ENCODE data around the gene CABCOCO1.

Gene CABCOCO1

DNA sequence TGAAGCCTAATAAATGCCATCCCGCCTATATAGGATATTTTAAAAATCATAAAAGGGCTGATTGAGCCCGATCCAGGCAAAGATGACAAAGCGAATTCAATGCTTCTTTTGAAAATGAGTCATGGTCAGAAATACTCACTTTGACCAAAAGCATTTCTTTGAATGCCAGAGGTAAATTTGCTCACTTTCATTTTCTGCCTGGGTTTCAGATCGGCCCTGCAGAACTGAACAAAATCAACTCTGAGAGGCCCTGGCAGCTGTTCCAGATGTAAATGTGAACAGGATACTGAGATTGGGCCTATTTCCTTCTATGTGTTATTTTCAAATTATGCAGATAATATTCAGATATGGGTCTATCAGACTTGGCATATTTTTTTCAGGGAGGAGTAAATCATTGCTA, 124.0 kb downstream of the CABCOCO1 start:
- no peak for DNase-seq (ENCODE audit: low spot score)

DNA sequence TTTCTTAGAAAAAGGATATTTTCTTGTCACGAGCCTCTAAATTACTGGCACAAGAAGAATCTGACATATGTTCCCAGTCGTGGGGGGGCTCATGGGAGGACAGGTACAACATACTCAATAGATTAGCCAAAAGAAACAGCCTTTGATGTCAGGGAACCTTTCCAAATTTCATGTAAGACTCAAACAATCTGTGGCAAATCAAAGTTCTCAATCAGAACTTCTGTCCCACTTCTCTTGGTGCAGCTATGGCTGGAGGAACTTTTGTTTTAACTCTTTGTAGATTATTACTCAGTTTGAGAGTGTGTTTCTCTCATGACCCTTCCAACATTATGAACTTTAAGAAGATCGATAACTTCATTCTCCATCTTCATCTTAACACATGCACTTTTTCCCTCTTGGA, 124.4 kb downstream of the CABCOCO1 start:
- no peak for DNase-seq (ENCODE audit: low spot score)

DNA sequence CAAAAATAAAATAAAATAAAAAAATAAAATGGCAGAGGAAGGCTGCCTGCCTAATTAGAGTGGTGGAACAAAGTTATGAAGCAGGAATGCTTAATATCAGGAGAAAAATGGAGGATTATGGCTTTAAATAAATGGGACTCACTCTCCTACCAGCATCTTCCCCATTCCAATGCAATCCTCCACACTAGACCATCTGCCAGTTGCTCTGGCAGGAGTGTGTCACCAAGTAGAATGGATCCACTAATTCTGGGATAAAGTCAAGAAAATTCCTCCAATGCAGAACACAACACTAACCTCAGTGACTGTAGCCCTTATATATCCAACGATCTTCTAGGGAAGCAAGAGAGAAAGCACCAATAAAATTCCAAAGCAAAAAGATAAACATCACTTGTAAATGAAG, 126.3 kb downstream of the CABCOCO1 start:
- DNase-seq (ENCODE audit: low spot score) = no peak

DNA sequence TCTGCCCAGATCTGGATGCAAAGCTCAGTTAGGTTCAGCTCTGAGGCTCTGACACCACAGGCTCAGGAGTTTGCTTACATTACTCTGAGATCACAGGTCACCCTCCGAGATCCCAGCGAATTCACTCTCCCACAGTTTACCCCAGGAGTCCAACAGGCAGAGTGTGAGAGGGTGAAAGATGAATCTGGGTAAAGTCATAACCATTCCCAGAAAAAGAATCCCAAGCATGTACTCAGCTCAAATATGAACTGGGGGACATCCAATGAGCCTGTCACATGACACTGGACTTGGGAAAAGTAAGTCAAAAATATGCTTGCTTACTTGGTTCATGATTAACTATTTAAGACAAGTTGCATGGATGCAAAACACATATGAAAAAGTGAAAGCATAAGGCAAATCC, 128.5 kb downstream of the CABCOCO1 start:
- no peak for DNase-seq (ENCODE audit: low spot score)

DNA sequence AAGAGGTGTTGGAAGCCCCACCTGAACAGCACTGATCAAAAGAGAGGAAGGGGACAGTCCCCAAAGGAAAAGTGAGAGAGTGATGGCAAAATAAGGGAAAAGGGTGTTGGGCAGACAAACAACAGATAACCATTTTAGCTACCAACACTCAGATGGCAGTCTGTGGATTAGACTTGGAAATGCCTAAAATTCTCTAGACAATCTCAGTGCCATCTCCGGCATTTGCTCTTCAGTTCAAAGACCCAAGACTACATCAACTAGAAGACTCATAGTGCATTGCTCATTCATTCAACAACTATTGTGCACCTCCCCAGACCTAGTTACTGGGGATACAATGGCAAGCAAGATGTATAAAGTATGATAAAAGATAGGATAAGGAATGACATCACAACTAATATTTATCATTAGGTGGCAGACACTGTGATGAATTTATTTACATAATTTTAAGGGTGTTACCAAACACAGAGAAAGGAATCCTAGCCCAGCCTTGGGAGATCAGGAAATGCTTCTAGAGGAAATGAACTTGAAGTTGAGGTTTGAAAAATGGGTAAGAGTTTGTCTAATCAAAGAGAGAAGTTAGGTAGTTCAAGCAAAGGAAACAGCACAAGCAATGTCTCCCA, 129.5 kb downstream of the CABCOCO1 start:
- DNase-seq (ENCODE audit: low spot score) = no peak

DNA sequence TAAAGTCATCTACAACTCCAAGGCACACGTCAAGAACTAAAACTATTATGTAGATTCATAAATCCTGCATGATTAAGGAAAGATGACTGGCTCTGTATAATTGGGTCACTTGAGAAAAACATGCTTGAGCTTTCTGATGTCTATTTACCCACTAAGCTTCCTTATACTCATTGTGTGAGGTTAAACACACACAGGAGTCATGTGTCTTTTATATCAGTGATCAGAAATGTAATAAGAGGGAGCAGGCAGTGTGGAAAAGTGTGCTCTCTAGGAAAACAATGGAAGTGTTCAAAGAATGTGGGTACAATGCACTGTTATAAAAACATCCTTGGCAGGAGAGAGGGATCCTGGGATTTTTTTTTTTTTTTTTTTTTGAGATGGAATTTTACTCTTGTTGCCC, 130.2 kb downstream of the CABCOCO1 start:
- no peak for DNase-seq (ENCODE audit: low spot score)

DNA sequence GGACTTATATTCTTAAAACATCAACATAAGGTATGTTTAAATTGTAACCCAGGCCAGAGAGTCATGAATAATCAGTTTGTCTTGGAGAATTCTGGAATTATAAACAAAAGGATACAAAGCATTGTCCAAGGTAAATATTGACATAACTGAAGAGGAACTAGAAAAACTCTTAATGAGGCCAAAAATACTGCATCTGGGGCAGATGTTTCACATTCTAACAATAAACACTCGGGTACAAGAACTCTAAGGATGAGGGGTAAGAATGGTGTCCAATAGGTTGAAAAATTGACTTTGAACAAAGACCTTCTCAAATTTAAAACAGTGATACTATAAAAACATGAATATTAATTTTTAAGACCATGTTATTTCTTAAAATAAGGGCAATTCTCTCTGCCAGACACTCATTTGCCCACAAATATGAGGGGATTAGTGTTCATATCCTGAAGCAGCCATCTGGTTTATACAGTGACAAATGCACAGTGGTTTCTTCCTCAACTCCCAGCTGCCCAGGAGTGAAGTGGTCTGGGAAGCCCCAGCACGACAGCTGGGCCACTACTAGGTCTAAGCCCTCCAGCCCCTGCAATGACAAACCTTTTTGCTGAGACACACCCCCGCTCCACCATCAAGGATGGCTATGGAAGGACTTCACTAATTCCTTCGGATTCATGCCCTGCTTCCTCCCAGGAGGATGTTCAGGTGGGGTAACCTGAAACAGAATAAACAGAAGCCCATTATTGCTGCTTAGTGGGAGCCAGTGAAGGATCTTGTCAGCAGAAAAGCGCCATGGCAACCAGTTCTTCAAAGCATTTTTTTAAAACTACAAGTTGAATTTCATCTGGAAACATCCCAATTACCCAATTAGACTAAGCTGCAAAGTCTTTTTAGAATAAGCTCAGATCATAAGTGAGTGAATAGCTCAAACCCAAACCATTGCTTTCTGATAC, 131.3 kb downstream of the CABCOCO1 start:
- no peak for DNase-seq (ENCODE audit: low spot score)

DNA sequence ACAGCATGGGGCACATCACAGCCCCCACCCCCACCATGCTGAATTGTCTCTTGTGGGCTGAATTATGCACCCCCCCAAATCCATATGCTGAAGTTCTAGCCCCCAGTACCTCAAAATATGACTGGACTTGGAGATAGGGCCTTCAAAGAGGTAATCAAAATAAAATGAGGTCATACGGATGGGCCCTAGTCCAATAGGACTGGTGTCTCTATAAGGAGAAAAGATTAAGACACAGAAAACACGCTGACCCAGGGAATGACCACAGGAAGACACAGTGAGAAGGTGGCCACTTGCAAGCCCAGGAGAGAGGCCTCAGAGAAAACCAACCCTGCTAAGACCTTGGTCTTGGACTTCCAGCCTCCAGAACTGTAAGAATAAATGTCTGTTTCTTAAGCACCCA, 132.4 kb downstream of the CABCOCO1 start:
- no peak for DNase-seq (ENCODE audit: low spot score)

DNA sequence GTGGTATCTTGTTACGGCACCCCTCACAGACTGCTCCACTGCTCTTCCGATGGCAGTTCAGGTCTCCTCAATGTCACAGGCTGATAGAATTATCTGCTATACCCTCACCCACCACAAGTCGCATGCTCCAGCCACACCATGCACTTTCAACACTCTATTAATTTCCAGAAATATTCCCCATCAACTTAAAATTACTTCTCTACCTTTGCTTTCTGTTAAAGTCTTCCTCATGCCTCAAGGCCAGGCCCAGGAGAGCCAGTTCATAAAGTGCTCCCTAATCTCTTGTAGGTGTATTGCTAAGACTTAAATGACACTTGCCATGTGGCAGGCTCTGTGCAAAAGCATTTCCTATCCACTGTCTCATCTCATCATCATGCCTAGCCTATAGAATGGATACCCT, 132.8 kb downstream of the CABCOCO1 start:
- no peak for DNase-seq (ENCODE audit: low spot score)

DNA sequence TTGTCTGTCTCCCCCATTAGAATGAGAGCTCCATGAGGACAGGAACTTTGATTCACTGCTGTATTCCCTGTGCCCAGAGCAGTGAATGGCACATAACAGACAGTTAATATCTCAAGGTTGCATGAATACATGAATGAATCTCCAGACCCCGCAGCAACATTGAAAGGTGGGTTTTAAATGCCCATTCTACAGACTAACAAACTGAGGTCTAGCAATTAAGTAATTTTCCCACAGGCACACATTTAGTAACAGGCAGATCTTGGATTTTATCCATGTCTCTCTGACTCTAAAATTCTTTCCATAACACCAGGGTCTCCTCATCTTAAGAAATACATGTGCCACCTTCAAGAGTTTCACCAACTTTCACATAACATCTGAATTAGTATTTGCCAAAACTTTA, 134.1 kb downstream of the CABCOCO1 start:
- no peak for DNase-seq (ENCODE audit: low spot score)

DNA sequence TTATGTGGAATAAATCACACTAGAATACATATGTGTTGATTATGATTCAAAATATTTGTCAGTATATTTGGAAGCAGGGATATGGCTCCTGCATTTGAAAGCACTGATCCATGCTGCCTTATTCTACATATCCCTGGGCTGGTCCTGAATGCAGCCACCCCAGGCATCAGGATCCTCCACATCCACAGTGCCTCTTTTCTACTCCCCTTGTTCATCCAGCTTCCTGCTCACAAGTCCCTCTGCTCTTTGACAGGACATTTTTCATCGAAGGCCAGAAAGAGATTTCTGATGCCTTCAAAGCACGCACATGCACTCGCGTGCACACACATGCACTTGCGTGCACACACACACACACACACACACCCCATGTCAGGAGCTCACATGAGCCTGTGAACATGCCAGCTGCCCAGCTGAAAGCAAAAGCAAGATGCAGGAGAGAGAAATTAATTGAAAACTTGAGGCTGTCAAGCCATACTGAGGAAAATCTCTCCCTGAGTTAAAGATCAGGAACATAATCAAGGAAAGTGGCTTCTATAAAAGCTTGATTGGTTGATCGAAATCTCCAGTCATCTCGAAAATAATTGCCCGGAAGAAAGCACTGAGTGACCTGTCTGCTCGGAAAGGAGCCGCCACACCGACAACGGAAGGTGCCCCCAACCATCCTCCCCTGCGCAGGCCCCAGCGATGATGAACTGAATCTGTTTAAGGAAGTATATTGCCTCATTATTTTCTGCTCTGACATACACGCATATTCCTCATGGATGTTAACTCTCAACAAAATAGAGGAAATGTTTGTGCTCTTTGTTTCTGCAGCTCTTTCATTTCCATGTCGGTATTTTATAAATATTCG, 134.8 kb downstream of the CABCOCO1 start:
- DNase-seq (ENCODE audit: low spot score) = no peak

DNA sequence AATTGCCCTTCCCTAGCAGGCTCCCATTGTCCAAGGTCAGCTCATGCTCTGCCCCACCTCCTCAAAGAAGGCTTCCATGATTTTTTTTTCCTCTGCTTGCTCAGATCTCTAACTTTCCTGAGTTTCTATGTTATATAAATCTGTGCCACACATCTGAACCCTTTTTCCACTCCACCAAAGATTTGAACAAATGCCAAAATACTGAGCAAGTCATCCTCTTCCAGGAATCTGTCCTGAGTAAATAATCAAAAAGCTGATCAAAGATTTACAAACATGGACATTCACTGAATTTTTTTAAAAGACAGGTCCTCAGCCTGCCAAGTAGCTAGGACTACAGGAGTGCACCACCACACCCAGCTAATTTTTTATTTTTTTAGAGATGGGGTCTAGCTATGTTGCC, 136.0 kb downstream of the CABCOCO1 start:
- DNase-seq (ENCODE audit: low spot score) = no peak

DNA sequence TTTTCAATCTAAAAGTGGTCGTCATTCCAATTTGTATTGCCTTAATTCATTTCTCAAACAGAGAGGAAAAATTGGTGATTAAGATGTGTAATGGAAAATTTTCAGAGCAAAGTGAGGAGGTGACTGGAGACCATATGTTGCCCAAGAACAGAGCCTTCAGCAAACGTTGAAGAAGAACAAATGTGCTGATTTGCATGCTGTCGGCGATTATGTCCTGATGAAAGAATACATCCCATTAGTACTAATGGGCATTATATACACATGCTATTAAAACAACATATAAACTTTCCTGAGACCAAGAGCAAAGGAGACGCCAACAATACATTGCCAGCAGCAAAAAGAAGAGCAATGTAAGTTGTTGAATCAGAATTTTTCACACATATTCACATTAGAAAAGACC, 138.8 kb downstream of the CABCOCO1 start:
- no peak for DNase-seq (ENCODE audit: low spot score)

DNA sequence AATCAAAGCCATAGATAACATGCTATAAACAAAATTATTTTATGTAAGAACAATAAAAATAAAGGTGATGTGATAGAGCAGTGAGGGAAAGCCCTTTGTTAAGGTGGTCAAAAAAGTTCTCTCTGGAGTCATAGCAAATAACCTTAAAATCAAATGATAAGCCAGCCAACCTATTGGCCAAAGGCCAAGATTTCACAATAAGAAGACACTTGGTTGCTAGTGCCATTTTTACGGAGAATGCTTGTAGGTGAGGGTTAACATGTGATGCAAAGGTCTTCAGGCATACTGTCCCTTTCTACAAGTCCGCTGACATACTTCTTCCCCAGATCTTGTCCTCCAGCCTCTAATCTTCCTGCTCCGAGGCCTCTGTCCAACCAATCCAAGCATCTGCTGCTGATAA, 140.5 kb downstream of the CABCOCO1 start:
- no peak for DNase-seq (ENCODE audit: low spot score)

DNA sequence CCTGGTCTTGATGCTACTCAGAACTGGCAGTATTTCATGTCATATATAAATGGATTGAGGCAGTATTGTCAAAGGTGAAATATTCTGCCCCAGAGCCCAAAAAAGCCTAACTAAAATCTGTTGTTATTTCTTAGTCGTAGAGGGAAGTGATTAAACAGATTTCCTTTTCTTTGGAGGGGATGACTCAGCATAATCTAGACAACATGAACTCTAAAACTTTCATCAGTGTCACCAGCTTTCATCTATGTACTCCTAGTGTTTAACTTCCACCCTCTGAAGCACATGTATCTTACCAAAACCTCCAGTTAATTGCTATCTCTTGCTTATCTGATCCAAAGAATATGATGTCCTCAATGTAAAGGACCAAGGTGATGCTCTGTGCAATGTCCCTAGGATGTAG, 141.7 kb downstream of the CABCOCO1 start:
- no peak for DNase-seq (ENCODE audit: low spot score)

DNA sequence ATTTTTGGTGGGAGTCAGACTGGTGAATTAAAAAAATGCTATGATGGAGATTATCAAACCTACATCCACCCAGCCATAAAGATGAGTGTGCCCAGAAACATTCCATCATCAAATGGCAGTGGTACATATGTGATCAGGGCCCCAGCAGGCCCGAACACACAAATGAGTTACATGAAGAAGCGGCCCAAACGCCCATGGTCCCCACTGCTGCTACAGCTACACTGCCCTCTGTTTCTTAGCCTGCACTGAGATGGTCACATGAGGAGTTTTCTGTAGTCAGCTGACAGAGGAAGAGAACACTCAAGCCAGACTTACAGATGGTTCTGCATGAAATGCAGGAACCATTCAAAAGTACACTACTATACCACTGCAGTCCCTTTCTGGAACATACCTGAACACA, 142.4 kb downstream of the CABCOCO1 start:
- no peak for DNase-seq (ENCODE audit: low spot score)

DNA sequence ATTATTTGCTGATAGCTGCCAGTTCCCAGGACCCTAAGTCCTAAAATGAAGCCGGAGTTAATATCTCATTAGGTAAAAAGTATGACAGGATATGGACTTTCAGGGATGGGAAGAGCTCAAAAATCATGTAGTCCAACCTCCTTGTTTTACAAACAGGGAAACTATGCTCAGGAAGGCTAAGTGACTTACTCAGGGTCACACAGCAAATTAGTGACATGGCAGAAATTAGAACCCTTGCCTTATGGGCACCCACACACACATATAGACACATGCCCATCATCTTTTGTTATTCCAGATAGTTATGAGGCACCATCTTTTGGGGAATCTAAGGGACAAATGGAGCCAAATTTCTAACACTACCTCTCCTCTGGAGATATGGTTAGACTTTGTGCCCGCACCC, 147.5 kb downstream of the CABCOCO1 start:
- no peak for DNase-seq (ENCODE audit: low spot score)

DNA sequence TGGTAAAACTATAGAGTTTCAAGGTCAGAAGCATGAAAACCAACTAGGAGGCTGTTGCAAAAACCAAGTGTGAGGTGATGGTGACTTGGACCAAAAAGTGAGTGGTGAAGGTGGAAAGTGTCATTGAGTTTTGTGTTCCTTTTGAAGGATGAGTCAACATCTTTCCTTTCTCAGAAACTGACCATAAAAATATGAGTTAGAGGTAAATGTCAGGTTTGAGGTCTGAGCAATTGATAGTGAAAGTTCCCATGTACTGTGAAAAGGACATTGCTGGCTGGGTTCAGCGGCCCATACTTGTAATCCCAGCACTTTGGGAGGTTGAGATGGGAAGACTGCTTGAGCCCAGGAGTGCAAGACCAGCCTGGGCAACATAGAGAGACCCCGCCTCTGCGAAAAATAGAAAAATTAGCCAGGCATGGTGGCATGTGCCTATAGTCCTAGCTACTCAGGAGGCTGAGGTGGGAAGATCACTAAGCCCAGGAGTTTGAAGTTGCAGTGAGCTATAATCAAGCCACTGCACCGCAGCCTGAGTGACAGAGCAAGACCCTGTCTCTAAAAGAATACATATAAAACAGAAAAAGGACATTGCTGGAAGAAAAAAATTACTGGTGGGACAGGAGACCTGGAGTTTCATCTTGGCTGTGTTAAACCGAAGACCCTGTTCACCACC, 149.5 kb downstream of the CABCOCO1 start:
- DNase-seq (ENCODE audit: low spot score) = no peak

DNA sequence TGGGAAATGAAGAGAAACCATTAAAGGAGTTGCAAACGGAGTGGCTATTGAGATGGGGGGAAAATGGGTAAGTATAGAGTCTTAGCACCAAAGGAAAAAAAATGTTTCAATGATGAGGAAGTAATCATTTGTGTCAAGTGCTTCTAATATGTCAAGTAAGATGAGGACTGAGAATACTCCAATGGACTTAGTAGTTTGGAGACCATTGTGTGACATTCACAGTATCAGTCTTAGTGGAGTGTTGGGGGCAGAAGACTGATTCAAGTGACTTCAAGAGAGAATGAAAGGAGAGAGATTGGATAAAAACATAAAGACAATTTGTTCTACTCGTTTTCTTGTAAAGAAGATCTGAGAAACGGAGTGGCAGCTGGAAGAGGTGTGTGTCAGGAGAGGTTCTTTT, 150.2 kb downstream of the CABCOCO1 start:
- no peak for DNase-seq (ENCODE audit: low spot score)

DNA sequence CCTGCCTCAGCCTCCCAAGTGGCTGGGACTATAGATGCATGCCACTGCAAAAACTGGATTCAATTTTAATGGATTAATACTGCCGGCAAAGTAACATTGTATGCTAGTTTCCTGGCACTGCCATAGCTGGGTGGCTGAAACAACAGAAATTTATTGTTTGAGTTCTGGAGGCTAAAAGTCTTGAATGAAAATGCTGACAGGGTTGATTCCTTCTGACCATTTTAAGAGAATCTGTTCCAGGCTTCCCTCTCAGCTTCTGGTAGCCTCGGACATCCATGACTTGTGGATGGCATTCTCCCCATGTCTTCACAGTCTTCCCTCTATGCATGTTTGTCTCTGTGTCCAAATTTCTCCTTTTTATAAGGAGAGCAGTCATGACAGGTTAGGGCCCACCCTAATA, 151.4 kb downstream of the CABCOCO1 start:
- DNase-seq (ENCODE audit: low spot score) = no peak

DNA sequence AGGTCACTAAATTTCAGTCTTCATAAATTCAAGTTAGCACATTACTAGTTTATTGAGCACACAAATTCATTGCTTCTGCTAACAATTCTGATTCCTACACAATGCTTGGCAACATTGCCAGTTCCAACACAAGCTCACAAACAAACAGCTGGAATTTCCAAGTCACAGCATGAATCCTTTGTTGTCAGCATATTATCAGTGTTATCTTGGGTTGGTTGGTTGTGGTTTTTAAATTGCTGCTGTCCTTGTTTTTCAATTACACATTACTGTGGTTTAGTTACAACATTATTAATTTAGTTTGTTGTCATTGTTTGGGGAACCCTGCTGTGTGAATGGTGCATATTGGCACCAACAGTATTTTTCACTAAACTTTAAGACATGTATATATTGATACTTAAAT, 152.8 kb downstream of the CABCOCO1 start:
- no peak for DNase-seq (ENCODE audit: low spot score)

All from putamen (tissue), 1 donor.